CD1c-positive myeloid dendritic cell (primary cell): Measurements from ENCODE around the gene TACC2.
"Not testable (repeated sequence)": the region's sequence is repeated elsewhere in the genome, so short reads cannot be mapped to it uniquely, and the experiment has no call there.

Experiments
- DNase-seq: peaks from one replicate; pipeline ENCODE4 v3.0.0-alpha.2; 2016; ENCODE audit errors: extremely low spot score

The TACC2 gene

GRCh38 chr10:121978511-121978910 lies 10.5 kb upstream of the TACC2 start:
- no peak for DNase-seq

GRCh38 chr10:121981346-121981745 lies 7.6 kb upstream of the TACC2 start:
- no peak for DNase-seq

GRCh38 chr10:121983852-121984251 lies 5.1 kb upstream of the TACC2 start:
- no peak for DNase-seq

DNA sequence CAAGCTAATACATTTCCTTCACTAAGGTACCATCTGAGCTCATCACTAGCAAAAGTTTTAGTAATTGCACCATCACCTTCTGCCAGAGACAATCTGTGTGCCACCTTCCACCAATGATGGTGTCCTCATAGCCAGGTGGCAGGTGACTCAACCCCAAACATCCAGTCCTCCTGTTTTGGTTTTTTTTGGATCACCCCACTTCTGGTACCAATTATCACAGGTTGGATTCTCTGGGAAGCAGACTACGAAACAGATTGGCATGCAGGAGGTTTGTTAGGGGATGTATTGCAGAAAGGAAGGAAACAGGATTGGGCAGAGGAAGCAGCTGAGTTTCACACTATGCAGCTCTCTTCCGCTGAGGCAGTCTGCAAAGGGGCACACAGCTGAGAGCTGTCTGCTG lies 4.5 kb upstream of the TACC2 start:
- no peak for DNase-seq

DNA sequence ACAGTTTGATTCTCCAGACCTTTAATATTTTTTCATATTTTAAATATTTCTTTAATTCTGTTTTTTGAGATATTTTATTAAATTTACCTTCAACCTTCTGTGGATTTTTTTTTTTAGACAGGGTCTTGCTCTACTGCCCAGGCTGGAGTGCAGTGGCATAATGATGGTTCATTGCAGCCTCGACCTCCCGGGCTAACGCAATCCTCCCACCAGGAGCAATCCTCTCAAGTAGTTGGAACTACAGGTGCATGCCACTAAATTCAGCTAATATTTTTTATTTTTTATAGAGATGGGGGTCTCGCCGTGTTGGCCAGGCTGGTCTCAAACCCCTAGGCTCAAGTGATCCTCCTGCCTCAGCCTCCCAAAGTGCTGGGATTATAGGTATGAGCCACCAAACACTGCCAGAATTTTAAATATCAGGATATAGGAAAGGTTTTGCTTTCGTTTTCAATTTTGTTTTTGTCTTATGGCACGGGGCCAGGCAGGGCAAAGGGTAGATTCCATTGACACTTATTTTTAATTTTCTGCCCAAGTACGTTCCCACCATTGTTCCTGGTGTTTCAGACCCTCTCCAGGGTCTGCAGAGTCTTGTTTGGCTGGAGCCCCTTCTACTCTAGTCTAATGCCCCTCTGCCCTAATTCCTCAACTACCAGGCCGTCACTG lies 1.2 kb downstream of the TACC2 start:
- no peak for DNase-seq

GRCh38 chr10:121991727-121992126 lies 2.8 kb downstream of the TACC2 start:
- not testable (repeated sequence) for DNase-seq

DNA sequence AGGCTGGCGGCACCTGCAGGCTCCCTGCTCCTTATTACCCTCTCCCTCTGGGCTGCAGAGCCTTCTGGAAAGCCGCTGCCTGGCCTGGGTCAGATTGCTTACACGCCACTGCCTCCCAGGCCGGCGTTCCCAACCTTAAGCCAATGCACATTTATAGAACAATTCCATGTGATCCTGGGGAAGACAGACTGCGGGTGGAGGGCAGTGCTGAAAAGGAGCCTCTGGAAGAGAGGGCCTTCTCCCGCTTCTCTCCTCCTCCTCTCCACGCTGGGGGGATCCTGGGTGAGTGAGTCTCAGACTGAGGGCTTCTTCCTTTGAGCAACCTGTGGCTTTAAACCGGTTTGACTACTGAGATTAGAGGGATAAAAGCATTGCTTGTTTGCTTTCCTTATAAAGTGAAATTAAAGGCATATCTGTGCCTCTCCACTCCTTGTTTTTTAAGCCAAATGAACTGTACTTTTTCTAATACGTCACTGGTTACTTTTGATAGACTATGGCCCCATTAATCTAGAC lies 5.5 kb downstream of the TACC2 start:
- no peak for DNase-seq

DNA sequence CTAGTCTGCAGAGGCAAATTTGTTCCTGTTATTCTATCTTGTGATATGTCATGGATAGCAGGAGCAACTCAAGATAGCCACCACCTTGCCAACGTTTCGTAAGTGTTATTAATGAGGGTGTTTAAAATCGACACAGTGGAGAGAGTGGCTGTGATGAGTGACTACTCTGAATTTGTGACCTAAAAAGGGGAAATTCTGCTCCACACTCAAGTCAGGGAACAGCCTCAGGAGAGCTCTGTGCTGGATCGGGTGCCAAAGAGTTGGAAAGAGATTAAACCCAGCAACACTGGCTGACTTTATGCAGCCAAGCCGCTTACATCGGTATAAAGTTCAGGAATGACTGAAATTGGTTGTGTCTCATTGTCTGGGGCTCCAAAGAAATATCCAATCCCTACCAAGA lies 9.5 kb downstream of the TACC2 start:
- no peak for DNase-seq

GRCh38 chr10:121999301-121999700 lies 10.3 kb downstream of the TACC2 start:
- DNase-seq, result no peak

- DNase-seq, result no peak
These were observed 12.7 kb downstream of the TACC2 start for GRCh38 chr10:122001698-122002097.

GRCh38 chr10:122007415-122007814 lies 18.5 kb downstream of the TACC2 start:
- no peak for DNase-seq

DNA sequence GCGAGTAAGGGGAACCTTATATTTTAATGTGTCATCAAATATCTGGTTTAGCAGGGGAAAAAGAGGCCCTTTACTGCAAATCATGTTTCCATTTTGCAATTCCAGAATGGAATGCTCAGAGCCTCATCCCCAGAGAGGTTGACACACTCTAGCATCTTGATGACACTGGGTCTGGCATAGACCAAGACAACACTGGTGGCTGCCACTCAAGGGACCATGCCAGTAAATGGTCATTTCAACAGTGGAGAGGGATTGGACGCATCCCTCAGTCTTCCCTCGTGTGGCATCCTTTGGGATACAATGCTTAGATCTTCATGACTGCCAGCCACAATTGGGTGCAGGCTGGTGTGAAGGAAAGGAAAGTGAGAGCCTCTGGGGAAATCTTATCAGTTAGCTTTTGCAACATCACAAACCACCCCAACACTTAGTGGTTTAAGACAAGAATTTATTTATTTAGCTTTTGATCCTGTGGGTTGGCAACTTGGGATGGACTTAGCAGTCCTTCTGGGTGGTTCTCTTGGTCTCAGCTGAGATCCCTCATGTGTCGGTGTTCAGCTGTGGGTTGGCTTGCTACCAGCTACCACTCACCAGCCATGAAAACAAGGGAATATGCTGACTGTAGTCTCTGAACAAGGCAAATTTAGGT lies 21.6 kb downstream of the TACC2 start:
- DNase-seq, result no peak

- no peak for DNase-seq
These were observed 23.8 kb downstream of the TACC2 start for GRCh38 chr10:122012731-122013130.

GRCh38 chr10:122013311-122013780 lies 24.4 kb downstream of the TACC2 start:
- no peak for DNase-seq

DNA sequence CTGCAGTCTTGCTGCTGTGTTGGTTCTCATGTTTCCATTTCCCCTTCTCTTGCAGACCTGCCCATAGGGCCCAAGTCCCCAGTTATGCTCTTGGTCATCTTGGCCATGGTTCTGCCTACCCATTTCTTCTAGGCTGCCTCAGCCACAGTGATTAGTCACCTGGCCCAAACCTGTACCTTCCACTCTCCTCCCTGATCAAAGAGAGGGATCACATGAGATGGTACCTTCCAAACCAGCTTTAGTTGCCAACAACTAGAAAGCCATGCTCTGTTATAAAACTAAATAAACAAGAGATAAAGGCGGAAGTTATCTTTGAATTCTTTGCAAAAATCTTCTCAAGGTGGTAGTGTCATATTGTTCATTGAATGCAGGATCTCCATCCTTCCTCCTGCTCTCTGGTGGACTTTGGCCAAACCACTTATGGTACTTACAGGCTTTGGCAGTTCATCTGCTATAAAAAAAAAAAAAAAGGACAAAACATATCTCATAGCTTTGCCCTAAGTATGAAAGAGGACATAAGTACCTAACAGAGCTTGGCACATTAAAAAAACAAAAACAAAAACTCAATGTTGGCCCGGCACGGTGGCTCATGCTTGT lies 25.8 kb downstream of the TACC2 start:
- DNase-seq, result no peak

- DNase-seq, result not testable (repeated sequence)
These were observed 29.0 kb downstream of the TACC2 start for GRCh38 chr10:122017926-122018325.

DNA sequence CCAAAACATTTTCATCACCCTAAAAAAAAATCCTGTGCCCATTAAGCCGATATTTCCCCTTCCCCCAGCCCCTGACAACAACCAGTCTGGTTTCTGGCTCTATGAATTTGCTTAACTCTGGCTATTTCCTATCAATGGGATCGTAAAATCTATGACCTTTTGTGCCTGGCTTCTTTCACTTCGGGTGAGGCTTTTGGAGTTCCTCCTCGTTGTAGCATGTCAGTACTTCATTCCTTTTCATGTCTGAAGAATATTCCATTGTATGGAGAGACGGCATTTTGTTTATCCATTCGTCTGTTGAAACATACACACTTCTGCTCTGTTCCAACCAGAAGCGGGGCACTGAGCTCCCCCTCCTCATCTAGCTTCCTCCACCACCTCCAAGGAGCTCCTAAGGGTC lies 29.5 kb downstream of the TACC2 start:
- no peak for DNase-seq

DNA sequence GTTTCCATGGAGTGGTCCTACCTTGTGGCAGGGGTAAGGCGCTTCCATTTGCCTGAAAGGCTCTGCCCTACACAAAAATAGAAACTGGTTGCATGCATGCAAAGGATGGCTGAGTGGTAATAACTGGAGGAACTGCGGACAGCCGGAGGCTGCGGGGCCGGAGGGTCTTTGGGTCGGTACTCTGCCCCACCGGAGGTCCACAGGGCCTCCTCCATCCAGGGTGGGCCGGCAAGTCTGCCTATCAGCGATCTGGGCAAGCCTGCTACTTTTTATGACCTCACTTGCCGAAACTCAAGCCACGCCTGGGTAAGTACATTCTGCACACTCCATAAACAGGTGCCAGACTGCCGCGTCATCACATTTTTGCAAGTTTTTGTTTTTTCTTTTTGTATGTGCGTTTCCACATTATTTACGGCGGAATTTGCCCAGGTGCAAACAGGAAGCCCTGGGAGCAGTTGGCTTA lies 30.0 kb downstream of the TACC2 start:
- no peak for DNase-seq

DNA sequence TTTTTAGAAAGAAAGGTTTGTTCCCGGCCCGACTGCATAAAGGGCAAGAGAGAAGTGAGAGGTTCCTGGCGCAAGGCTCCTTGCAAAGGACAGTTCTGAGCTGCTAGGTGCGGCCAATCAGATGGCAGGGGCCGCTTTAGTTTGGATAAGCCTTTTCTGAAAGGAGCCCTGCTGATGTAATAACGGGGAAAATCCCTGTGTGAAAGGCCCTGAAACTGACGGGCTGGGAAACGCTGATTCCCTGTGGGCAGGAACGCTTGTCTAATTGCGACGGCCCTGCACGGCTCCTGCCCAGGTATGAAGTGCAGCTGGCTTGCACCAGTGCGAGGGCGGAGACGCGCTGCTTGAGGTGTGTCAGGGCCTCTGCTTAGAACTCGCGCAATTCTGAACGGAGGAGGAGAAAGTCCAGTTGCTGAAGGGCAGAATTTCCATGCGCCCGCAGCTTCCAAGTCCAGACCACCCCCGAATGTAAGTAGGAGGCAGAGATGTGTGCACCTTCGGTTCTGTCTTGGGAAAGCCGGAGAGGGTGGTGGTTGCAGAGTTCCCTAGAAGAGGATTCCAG lies 30.5 kb downstream of the TACC2 start:
- DNase-seq, result no peak

- DNase-seq, result no peak
These were observed 31.3 kb downstream of the TACC2 start for GRCh38 chr10:122020226-122020625.

- DNase-seq, result no peak
These were observed 32.4 kb downstream of the TACC2 start for GRCh38 chr10:122021379-122021778.

DNA sequence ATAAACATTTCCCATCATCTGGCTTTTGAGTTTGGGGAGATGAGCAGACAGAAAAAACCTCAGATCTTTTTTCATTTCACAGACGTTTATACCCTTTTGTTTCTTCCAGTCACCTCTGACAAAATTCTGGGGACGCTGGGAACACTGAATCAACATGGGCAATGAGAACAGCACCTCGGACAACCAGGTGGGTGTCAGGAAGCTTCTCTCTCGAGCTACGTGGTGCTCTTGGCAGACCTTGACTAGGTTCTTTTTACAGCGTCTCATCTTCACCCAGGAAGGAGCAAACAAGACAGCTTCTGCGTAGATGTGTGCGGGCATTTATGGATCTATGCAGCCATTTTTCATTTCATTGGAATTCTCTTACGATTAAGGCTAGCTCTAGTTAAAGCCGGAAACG lies 32.9 kb downstream of the TACC2 start:
- DNase-seq, result no peak

DNA sequence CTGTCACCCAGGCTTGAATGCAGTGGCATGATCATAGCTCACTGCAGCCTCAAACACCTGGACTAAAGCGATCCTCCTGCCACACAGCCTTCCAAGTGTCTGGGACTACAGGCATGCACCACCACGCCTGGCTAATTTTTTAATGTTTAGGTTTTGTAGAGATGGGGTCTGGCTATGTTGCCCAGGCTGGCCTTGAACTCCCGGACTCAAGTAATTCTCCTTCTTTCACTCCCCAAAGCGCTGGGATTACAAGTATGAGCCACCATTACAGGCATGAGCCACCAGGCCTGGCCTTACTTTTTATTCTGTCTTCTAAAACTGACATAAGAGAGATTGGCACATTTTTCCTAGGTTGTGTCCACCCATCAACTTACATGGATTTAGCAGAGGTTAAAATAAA lies 33.3 kb downstream of the TACC2 start:
- DNase-seq, result no peak
